ENCODE data around the gene NUTM2F. TPM values are rescaled to one million over a fixed set of nuclear protein-coding genes. Genes with fewer than 3 reads are reported as not detected.
"Not testable (repeated sequence)": the region's sequence is repeated elsewhere in the genome, so short reads cannot be mapped to it uniquely, and the experiment has no call there.

NUTM2F gene, protein sequence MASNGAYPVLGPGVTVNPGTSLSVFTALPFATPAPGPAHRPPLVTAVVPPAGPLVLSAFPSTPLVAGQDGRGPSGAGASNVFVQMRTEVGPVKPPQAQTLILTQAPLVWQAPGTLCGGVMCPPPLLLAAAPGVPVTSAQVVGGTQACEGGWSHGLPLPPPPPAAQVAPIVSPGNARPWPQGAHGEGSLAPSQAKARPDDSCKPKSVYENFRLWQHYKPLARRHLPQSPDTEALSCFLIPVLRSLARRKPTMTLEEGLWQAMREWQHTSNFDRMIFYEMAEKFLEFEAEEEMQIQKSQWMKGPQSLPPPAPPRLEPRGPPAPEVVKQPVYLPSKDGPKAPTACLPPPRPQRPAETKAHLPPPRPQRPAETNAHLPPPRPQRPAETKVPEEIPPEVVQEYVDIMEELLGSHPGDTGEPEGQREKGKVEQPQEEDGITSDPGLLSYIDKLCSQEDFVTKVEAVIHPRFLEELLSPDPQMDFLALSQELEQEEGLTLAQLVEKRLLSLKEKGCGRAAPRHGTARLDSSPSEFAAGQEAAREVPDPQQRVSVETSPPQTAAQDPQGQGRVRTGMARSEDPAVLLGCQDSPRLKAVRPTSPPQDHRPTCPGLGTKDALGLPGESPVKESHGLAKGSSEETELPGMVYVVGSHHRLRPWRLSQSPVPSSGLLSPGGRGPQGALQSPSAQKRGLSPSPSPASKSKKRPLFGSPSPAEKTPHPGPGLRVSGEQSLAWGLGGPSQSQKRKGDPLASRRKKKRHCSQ
- not detected in 2 replicates for total RNA-seq
- total RNA-seq (2013) = not detected
- not detected in 2 replicates for polyA plus RNA-seq
- not detected in 2 replicates for polyA minus RNA-seq

DNA sequence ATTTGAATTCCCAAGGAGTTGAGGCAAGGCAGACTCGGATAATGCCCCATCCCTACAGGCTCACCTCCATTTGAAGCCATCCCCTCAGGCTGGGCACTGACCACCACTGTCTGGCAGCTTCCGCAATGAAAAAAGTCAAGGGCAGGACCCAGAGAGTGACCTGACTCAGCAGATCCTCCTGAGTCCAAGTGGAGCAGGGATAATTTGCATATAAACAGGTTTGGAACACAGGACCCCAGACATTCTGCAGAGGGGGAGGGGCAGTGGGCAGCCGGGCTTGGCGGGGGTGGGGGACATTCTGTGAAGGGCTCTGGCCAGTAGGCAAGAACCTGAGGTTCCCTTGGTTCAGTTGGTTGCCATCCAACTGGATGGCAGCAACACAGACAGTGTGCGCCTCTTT lies at the start of gene NUTM2F:
Gene NUTM2F, minus strand, starts transcription at position 101 of the 400 bp plus-strand sequence. Its CDS starts 21 bp downstream, at position 80.
- no CpG with 5 or more reads among the region's 5 CpGs for WGBS (ENCODE audit: insufficient coverage)
- H3K9me3 Mint-ChIP-seq (ENCODE audit: insufficient read depth); H3K79me2 ChIP-seq (ENCODE audit: control insufficient read depth, insufficient read depth, low read length); H3K4me1 ChIP-seq (ENCODE audit: control insufficient read depth in 2 of 2, insufficient read depth in 2 of 2, low read length in 2 of 2); intact Hi-C loops (cut with micrococcal nuclease); H3K36me3 ChIP-seq (replicated peaks in 1 of 2; ENCODE audit: control extremely low read depth in 1 of 2, control insufficient read depth in 1 of 2, extremely low read depth in 1 of 2, insufficient read depth in 2 of 2, low read length in 1 of 2); DNase-seq; H3K4me2 ChIP-seq (replicated peaks; ENCODE audit: low read depth, low read length, poor library complexity, severe bottlenecking); H3K4me1 Mint-ChIP-seq; H3K27me3 ChIP-seq (replicated peaks in 1 of 4; ENCODE audit: control extremely low read depth in 1 of 4, control insufficient read depth in 3 of 4, insufficient read depth in 4 of 4, low read length in 3 of 4); H3K27ac Mint-ChIP-seq; H3K9ac ChIP-seq (ENCODE audit: low read length); ATAC-seq (ENCODE audit: low read depth); H3K9me3 ChIP-seq (ENCODE audit: control extremely low read depth in 1 of 3, control insufficient read depth in 2 of 3, insufficient read depth in 1 of 3, low read length in 2 of 3); H3K4me3 ChIP-seq (ENCODE audit: control extremely low read depth in 1 of 5, extremely low read depth in 1 of 5, insufficient read depth in 1 of 5, low read depth in 2 of 5, low read length in 4 of 5); H2AFZ ChIP-seq (ENCODE audit: insufficient read depth, low read depth, low read length, poor library complexity, severe bottlenecking); H3K27me3 Mint-ChIP-seq; H3K4me3 Mint-ChIP-seq; H4K20me1 ChIP-seq (ENCODE audit: control insufficient read depth, insufficient read depth, low read length, poor library complexity, severe bottlenecking); CTCF ChIA-PET; H3K27ac ChIP-seq (ENCODE audit: low read length in 2 of 2); POLR2A ChIA-PET: not testable (repeated sequence)

DNA sequence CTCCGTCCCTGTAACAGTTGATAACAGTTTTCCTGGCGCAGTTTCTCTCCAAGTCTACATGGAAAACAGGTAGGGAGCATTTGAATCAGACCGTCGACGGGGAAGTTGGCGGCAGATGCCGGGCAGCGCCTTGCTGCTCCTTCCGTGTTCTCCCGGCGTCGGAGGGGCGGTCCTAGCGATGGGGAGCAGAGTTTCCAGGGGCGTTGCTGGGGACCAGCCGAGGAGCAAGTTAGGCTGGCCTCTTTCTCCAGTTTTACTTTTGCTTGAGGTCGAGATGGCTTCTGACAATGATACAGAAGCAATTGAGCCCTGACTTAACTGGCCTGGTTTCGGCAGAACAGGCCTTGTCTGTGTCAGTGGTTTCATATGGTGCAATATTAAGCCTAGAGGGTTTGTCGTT lies 46.8 kb upstream of the NUTM2F start:
- Histone ChIP-seq H3K27ac (ENCODE audit: low read length in 2 of 2) (peak overlapping the region in 1 of 2 donors; percentile 30), H3K9ac (ENCODE audit: low read length) (peak overlapping the region; percentile 59), H3K4me2 (replicated peaks; ENCODE audit: low read depth, low read length, poor library complexity, severe bottlenecking) (peak overlapping the region; percentile 40), H3K4me3 (ENCODE audit: control extremely low read depth in 1 of 5, extremely low read depth in 1 of 5, insufficient read depth in 1 of 5, low read depth in 2 of 5, low read length in 4 of 5) (peak overlapping the region in 4 of 5 experiments; percentile 37 to 67 (median 51))
- H4K20me1 ChIP-seq (ENCODE audit: control insufficient read depth, insufficient read depth, low read length, poor library complexity, severe bottlenecking); H3K9me3 Mint-ChIP-seq (ENCODE audit: insufficient read depth); CTCF ChIA-PET; POLR2A ChIA-PET; H3K4me1 ChIP-seq (ENCODE audit: control insufficient read depth in 2 of 2, insufficient read depth in 2 of 2, low read length in 2 of 2); H3K36me3 ChIP-seq (replicated peaks in 1 of 2; ENCODE audit: control extremely low read depth in 1 of 2, control insufficient read depth in 1 of 2, extremely low read depth in 1 of 2, insufficient read depth in 2 of 2, low read length in 1 of 2); H3K27me3 Mint-ChIP-seq; H3K27me3 ChIP-seq (replicated peaks in 1 of 4; ENCODE audit: control extremely low read depth in 1 of 4, control insufficient read depth in 3 of 4, insufficient read depth in 4 of 4, low read length in 3 of 4); H2AFZ ChIP-seq (ENCODE audit: insufficient read depth, low read depth, low read length, poor library complexity, severe bottlenecking); H3K9me3 ChIP-seq (ENCODE audit: control extremely low read depth in 1 of 3, control insufficient read depth in 2 of 3, insufficient read depth in 1 of 3, low read length in 2 of 3); H3K79me2 ChIP-seq (ENCODE audit: control insufficient read depth, insufficient read depth, low read length): not testable (repeated sequence)
- ATAC-seq (ENCODE audit: low read depth) (peak; percentile 20), DNase-seq (peak; percentile 23)
- intact Hi-C loops (cut with micrococcal nuclease) = loop anchor here (2.0 kb wide), 1 partner anchor 116 kb away; the partner anchor contains the start of gene ZNF169
- H3K4me3 Mint-ChIP-seq = peak overlapping the region; percentile 92
- H3K27ac Mint-ChIP-seq = peak overlapping the region; percentile 90
- no CpG with 5 or more reads among the region's 19 CpGs for WGBS (ENCODE audit: insufficient coverage)
- H3K4me1 Mint-ChIP-seq = peaks cover 14% of the 10 kb centered on the region

- Histone ChIP-seq H3K9ac (ENCODE audit: low read length) (peak overlapping the region; percentile 59), H3K4me2 (replicated peaks; ENCODE audit: low read depth, low read length, poor library complexity, severe bottlenecking) (peak overlapping the region; percentile 44), H3K27ac (ENCODE audit: low read length in 2 of 2) (peak overlapping the region; percentile 52 to 66), H3K4me3 (ENCODE audit: control extremely low read depth in 1 of 5, extremely low read depth in 1 of 5, insufficient read depth in 1 of 5, low read depth in 2 of 5, low read length in 4 of 5) (peak overlapping the region; percentile 37 to 67 (median 57)), H2AFZ (ENCODE audit: insufficient read depth, low read depth, low read length, poor library complexity, severe bottlenecking) (peak overlapping the region; percentile 72)
- H3K27me3 ChIP-seq (replicated peaks in 1 of 4; ENCODE audit: control extremely low read depth in 1 of 4, control insufficient read depth in 3 of 4, insufficient read depth in 4 of 4, low read length in 3 of 4); H3K79me2 ChIP-seq (ENCODE audit: control insufficient read depth, insufficient read depth, low read length); CTCF ChIA-PET; H3K4me1 ChIP-seq (ENCODE audit: control insufficient read depth in 2 of 2, insufficient read depth in 2 of 2, low read length in 2 of 2); H3K9me3 Mint-ChIP-seq (ENCODE audit: insufficient read depth); POLR2A ChIA-PET; H3K9me3 ChIP-seq (ENCODE audit: control extremely low read depth in 1 of 3, control insufficient read depth in 2 of 3, insufficient read depth in 1 of 3, low read length in 2 of 3); H3K27me3 Mint-ChIP-seq; H4K20me1 ChIP-seq (ENCODE audit: control insufficient read depth, insufficient read depth, low read length, poor library complexity, severe bottlenecking); H3K36me3 ChIP-seq (replicated peaks in 1 of 2; ENCODE audit: control extremely low read depth in 1 of 2, control insufficient read depth in 1 of 2, extremely low read depth in 1 of 2, insufficient read depth in 2 of 2, low read length in 1 of 2): not testable (repeated sequence)
- H3K4me1 Mint-ChIP-seq = peaks cover 14% of the 10 kb centered on the region
- peak overlapping the region; percentile 91 for H3K27ac Mint-ChIP-seq
- ATAC-seq (ENCODE audit: low read depth) (peak; percentile 99), DNase-seq (peak; percentile 93)
- 1% methylated on average over 80 of the region's 106 CpGs for WGBS (ENCODE audit: insufficient coverage)
- H3K4me3 Mint-ChIP-seq = peak overlapping the region; percentile 92
- intact Hi-C loops (cut with micrococcal nuclease) = loop anchor here (2.0 kb wide), 1 partner anchor 116 kb away; the partner anchor contains the start of gene ZNF169
Observed at GRCh38 chr9:94374176-94375056, 46.0 kb upstream of the NUTM2F start.

All from B cell (primary cell).